GM11168 (cell line): Measurements from ENCODE around the gene TMEM198.

Experiments used
- in situ Hi-C: fragments of 300-500 bp; cut with MboI; formaldehyde crosslinking; loops from one replicate; pipeline ENCODE4 v1.12.0; 2022; ENCODE audit warnings: low sequenced_read_pairs; ENCODE audit not compliant: unreplicated experiment

Gene TMEM198

GRCh38 chr2:219523031-219523671, 20.7 kb upstream of the TMEM198 start:
- in situ Hi-C loops = loop anchor here (10.0 kb wide), 1 partner anchor 48 kb away; no protein-coding TSS in a partner anchor

GRCh38 chr2:219524817-219525216, 19.0 kb upstream of the TMEM198 start:
- in situ Hi-C loops = loop anchor here (5.0 to 10.0 kb wide), 2 partner anchors 50 to 123 kb away; no protein-coding TSS in a partner anchor

- in situ Hi-C loops = loop anchor here (5.0 to 10.0 kb wide), 2 partner anchors 51 to 123 kb away; no protein-coding TSS in a partner anchor
Measured at GRCh38 chr2:219525533-219526232, 18.1 kb upstream of the TMEM198 start.

GRCh38 chr2:219526320-219527075, 17.3 kb upstream of the TMEM198 start:
- in situ Hi-C loops = loop anchor here (5.0 to 10.0 kb wide), 2 partner anchors 52 to 124 kb away; no protein-coding TSS in a partner anchor

- in situ Hi-C loops = loop anchor here (5.0 to 10.0 kb wide), 2 partner anchors 52 to 125 kb away; no protein-coding TSS in a partner anchor
Measured at GRCh38 chr2:219527076-219527394, 16.8 kb upstream of the TMEM198 start.

- in situ Hi-C loops = loop anchor here (5.0 to 10.0 kb wide), 2 partner anchors 53 to 125 kb away; no protein-coding TSS in a partner anchor
Measured at GRCh38 chr2:219527472-219527871, 16.4 kb upstream of the TMEM198 start.

- in situ Hi-C loops = no loop called here
Measured at GRCh38 chr2:219530048-219530963, 13.5 kb upstream of the TMEM198 start.

GRCh38 chr2:219531639-219532377, 12.0 kb upstream of the TMEM198 start:
- in situ Hi-C loops = no loop called here

- in situ Hi-C loops = no loop called here
Measured at GRCh38 chr2:219532378-219532649, 11.5 kb upstream of the TMEM198 start.

- in situ Hi-C loops = no loop called here
Measured at GRCh38 chr2:219533930-219534661, 9.7 kb upstream of the TMEM198 start.

- in situ Hi-C loops = no loop called here
Measured at GRCh38 chr2:219536425-219536824, 7.4 kb upstream of the TMEM198 start.

GRCh38 chr2:219536967-219537366, 6.9 kb upstream of the TMEM198 start:
- in situ Hi-C loops = no loop called here

- in situ Hi-C loops = no loop called here
Measured at GRCh38 chr2:219537657-219538488, 6.0 kb upstream of the TMEM198 start.

GRCh38 chr2:219538504-219538951, 5.3 kb upstream of the TMEM198 start:
- in situ Hi-C loops = no loop called here

GRCh38 chr2:219538956-219539788, 4.7 kb upstream of the TMEM198 start:
- in situ Hi-C loops = no loop called here

- in situ Hi-C loops = loop anchor here (10.0 kb wide), 1 partner anchor 105 kb away; no protein-coding TSS in a partner anchor
Measured at GRCh38 chr2:219539926-219540678, 3.7 kb upstream of the TMEM198 start.
